Left lung (tissue), 10 donors: ENCODE results near the gene EXOSC9. TPM values are rescaled to one million over a fixed set of nuclear protein-coding genes. Genes with fewer than 3 reads are reported as not detected.

Experiments
- ATAC-seq: fragments of 200-7000 bp; cut with Tn5 transposase; one replicate; pipeline ENCODE4 v1.9.1; 2020; ENCODE audit warnings: moderate library complexity
- DNase-seq, 4 donors: peaks; one replicate each; pipeline ENCODE4 v3.0.0-alpha.2; 2013 to 2020
- H3K27ac ChIP-seq, 2 donors: fragments of 200-600 bp; sonication (generic) in 1 of 2; one replicate each; pipeline versions ENCODE4 v1.5.0 to v1.8.0; 2020 to 2021
- H3K27me3 ChIP-seq, 2 donors: fragments of 200-600 bp; sonication (generic) in 1 of 2; one replicate each; pipeline versions ENCODE4 v1.5.0 to v1.8.0; 2020 to 2021
- H3K36me3 ChIP-seq, 2 donors: fragments of 200-600 bp; sonication (generic) in 1 of 2; one replicate each; pipeline versions ENCODE4 v1.5.0 to v1.8.0; 2020 to 2021
- H3K4me1 ChIP-seq, 2 donors: fragments of 200-600 bp; one replicate each; pipeline ENCODE4 v1.8.0; 2021
- H3K4me3 ChIP-seq, 2 donors: fragments of 200-600 bp; sonication (generic) in 1 of 2; one replicate each; pipeline versions ENCODE4 v1.5.0 to v1.8.0; 2020 to 2021; ENCODE audit warnings: mild to moderate bottlenecking in 1 of 2
- H3K9me3 ChIP-seq, 2 donors: fragments of 200-600 bp; sonication (generic) in 1 of 2; one replicate each; pipeline versions ENCODE4 v1.5.0 to v1.8.0; 2020 to 2021
- CTCF ChIP-seq, 2 donors: fragments of 200-600 bp; sonication (generic) in 1 of 2; IDR thresholded peaks; one replicate each; pipeline versions ENCODE4 v1.5.0 to v1.8.0; 2021; ENCODE audit warnings: antibody characterized with exemption in 2 of 2
- intact Hi-C, 2 donors: fragments of 100-400 bp; cut with DNase I; formaldehyde crosslinking; loops; one replicate each; pipeline versions ENCODE4 v1.11.2 to v1.14.2; 2022
- polyA plus RNA-seq, 6 donors: library from polyadenylated mRNA; unstranded; fragments of 120-200 nt; gene quantifications; one replicate each; pipeline ENCODE4 v1.2.1, GENCODE V29; 2013; ENCODE audit not compliant: insufficient read length in 6 of 6
- total RNA-seq, 2 donors: library from RNA; stranded (reverse); fragmentation: NEBNext Ultra II Directional; extraction: Animal tissue kit (Norgen Biotek cat#: 25700); gene quantifications; one replicate each; pipeline ENCODE4 v1.2.1, GENCODE V29; 2021
- donor health status: DM: no; HTN: yes; CAD: no.
- donor health status: DM: no; HTN: no; CAD: no.

The EXOSC9 gene
- total and polyA plus RNA-seq, 8 donors = 13.5 to 63.9 (median 57.2) TPM

GRCh38 chr4:121822047-121822446 lies 20.9 kb downstream of the EXOSC9 start:
- H3K4me1 ChIP-seq = peaks cover 0 to 26% of the 10 kb centered on the region in 2 donors
- H3K9me3 ChIP-seq = no peaks in the 10 kb centered on the region
- H3K36me3 ChIP-seq = peaks cover 0 to 19% of the 10 kb centered on the region in 2 donors
- H3K27ac ChIP-seq = no peak overlapping the region
- intact Hi-C loops = no loop called here
- TF ChIP-seq CTCF (IDR thresholded peaks at IDR 0.05) = no peak
- DNase-seq (no peak), ATAC-seq (no peak)
- no peaks in the 10 kb centered on the region for H3K27me3 ChIP-seq
- H3K4me3 ChIP-seq = no peak overlapping the region

GRCh38 chr4:121822796-121823504 lies 21.8 kb downstream of the EXOSC9 start:
- peak; percentile 1 for ATAC-seq
- intact Hi-C loops = no loop called here
- H3K9me3 ChIP-seq = no peaks in the 10 kb centered on the region
- no peak overlapping the region for H3K27ac ChIP-seq
- no peaks in the 10 kb centered on the region for H3K27me3 ChIP-seq
- TF ChIP-seq CTCF (IDR thresholded peaks at IDR 0.05) = no peak
- H3K36me3 ChIP-seq = peaks cover 0 to 16% of the 10 kb centered on the region in 2 donors
- peak overlapping the region; percentile 58 to 76 for H3K4me3 ChIP-seq
- H3K4me1 ChIP-seq = peaks cover 0 to 26% of the 10 kb centered on the region in 2 donors
- DNase-seq = peak in 2 of 4 donors; percentile 17 to 35

GRCh38 chr4:121823505-121824170 lies 22.5 kb downstream of the EXOSC9 start, which contains the start of gene CCNA2:
CCNA2 (minus strand) TSS chr4:121823883; CDS start chr4:121823628, 255 bp downstream.
- no peaks in the 10 kb centered on the region for H3K27me3 ChIP-seq
- peak within 1 kb of the TSS; percentile 62 to 73 for H3K27ac ChIP-seq
- H3K9me3 ChIP-seq = no peaks in the 10 kb centered on the region
- ATAC-seq (peak; percentile 100), DNase-seq (peak; percentile 94 to 98 (median 96))
- peaks cover 0 to 26% of the 10 kb centered on the region in 2 donors for H3K4me1 ChIP-seq
- H3K36me3 ChIP-seq = peaks cover 0 to 14% of the 10 kb centered on the region in 2 donors
- peak within 1 kb of the TSS; percentile 58 to 76 for H3K4me3 ChIP-seq
- intact Hi-C loops = no loop called here
- TF ChIP-seq CTCF (IDR thresholded peaks at IDR 0.05) = no peak

GRCh38 chr4:121824171-121824527 lies 23.0 kb downstream of the EXOSC9 start:
- DNase-seq (no peak), ATAC-seq (no peak)
- H3K4me3 ChIP-seq = peak overlapping the region; percentile 58 to 76
- H3K9me3 ChIP-seq = no peaks in the 10 kb centered on the region
- no peaks in the 10 kb centered on the region for H3K27me3 ChIP-seq
- H3K27ac ChIP-seq = peak overlapping the region; percentile 62 to 73
- no peak for TF ChIP-seq CTCF (IDR thresholded peaks at IDR 0.05)
- peaks cover 0 to 15% of the 10 kb centered on the region in 2 donors for H3K36me3 ChIP-seq
- H3K4me1 ChIP-seq = peaks cover 0 to 26% of the 10 kb centered on the region in 2 donors
- intact Hi-C loops = no loop called here

- DNase-seq (peak in 2 of 4 donors; percentile 9 to 17), ATAC-seq (no peak)
- intact Hi-C loops = no loop called here
- Histone ChIP-seq H3K4me1 (peaks cover 0 to 26% of the 10 kb centered on the region in 2 donors), H3K27me3 (no peaks in the 10 kb centered on the region), H3K36me3 (peaks cover 0 to 22% of the 10 kb centered on the region in 2 donors), H3K9me3 (no peaks in the 10 kb centered on the region), H3K4me3 (no peak overlapping the region), H3K27ac (no peak overlapping the region)
- no peak for TF ChIP-seq CTCF (IDR thresholded peaks at IDR 0.05)
Observed at GRCh38 chr4:121824950-121825349, 23.8 kb downstream of the EXOSC9 start.
